Muscle layer of colon (tissue), 2 donors: ENCODE results near the gene CTBP2.

Source experiments
- H3K27ac ChIP-seq: one replicate; pipeline ENCODE4 v1.7.0; 2013; ENCODE audit warnings: low read depth, mild to moderate bottlenecking, low read length, moderate library complexity
- H3K27me3 ChIP-seq, 2 donors: one replicate each; pipeline ENCODE4 v1.7.0; 2013; ENCODE audit warnings: low read length in 2 of 2, mild to moderate bottlenecking in 2 of 2; ENCODE audit not compliant: insufficient read depth in 2 of 2, control insufficient read depth in 1 of 2
- H3K36me3 ChIP-seq: one replicate; pipeline ENCODE4 v1.7.0; 2013; ENCODE audit warnings: mild to moderate bottlenecking, low read length; ENCODE audit not compliant: insufficient read depth
- H3K4me1 ChIP-seq: one replicate; pipeline ENCODE4 v1.7.0; 2013; ENCODE audit warnings: mild to moderate bottlenecking, low read length; ENCODE audit not compliant: insufficient read depth
- H3K4me3 ChIP-seq, 2 donors: one replicate each; pipeline ENCODE4 v1.7.0; 2013; ENCODE audit warnings: low read length in 2 of 2, low read depth in 1 of 2, mild to moderate bottlenecking in 1 of 2, moderate library complexity in 1 of 2
- H3K9ac ChIP-seq: one replicate; pipeline ENCODE4 v1.7.0; 2013; ENCODE audit warnings: low read length
- H3K9me3 ChIP-seq: one replicate; pipeline ENCODE4 v1.7.0; 2013; ENCODE audit warnings: mild to moderate bottlenecking, low read length
- donor health status: abdominal sarcoma.
- donor health status: Adenocarcinoma of cecum.

Gene CTBP2

GRCh38 chr10:125076121-125076825, 84.1 kb downstream of the CTBP2 start:
- no peaks in the 10 kb centered on the region for H3K9me3 ChIP-seq
- no peak overlapping the region for H3K4me3 ChIP-seq
- peaks cover 11% of the 10 kb centered on the region for H3K36me3 ChIP-seq
- peaks cover 18% of the 10 kb centered on the region for H3K4me1 ChIP-seq
- no peaks in the 10 kb centered on the region for H3K27me3 ChIP-seq
- no peak overlapping the region for H3K9ac ChIP-seq
- H3K27ac ChIP-seq, result no peak overlapping the region

GRCh38 chr10:125073996-125074395, 86.4 kb downstream of the CTBP2 start:
- Histone ChIP-seq H3K4me1 (no peaks in the 10 kb centered on the region), H3K27ac (no peak overlapping the region), H3K9me3 (no peaks in the 10 kb centered on the region), H3K36me3 (peaks cover 11% of the 10 kb centered on the region), H3K9ac (no peak overlapping the region), H3K27me3 (no peaks in the 10 kb centered on the region), H3K4me3 (no peak overlapping the region)

GRCh38 chr10:125072794-125073193, 87.6 kb downstream of the CTBP2 start:
- H3K9me3 ChIP-seq, result no peaks in the 10 kb centered on the region
- peaks cover 12% of the 10 kb centered on the region for H3K36me3 ChIP-seq
- no peaks in the 10 kb centered on the region for H3K27me3 ChIP-seq
- no peak overlapping the region for H3K4me3 ChIP-seq
- no peak overlapping the region for H3K9ac ChIP-seq
- H3K4me1 ChIP-seq, result no peaks in the 10 kb centered on the region
- H3K27ac ChIP-seq, result no peak overlapping the region

- H3K9ac ChIP-seq, result no peak overlapping the region
- peaks cover under 1% of the 10 kb centered on the region for H3K4me1 ChIP-seq
- H3K36me3 ChIP-seq, result peaks cover 14% of the 10 kb centered on the region
- H3K27ac ChIP-seq, result no peak overlapping the region
- H3K9me3 ChIP-seq, result no peaks in the 10 kb centered on the region
- no peak overlapping the region for H3K4me3 ChIP-seq
- H3K27me3 ChIP-seq, result no peaks in the 10 kb centered on the region
Observed at GRCh38 chr10:125071008-125071407, 89.4 kb downstream of the CTBP2 start.

GRCh38 chr10:125068406-125068805, 92.0 kb downstream of the CTBP2 start:
- H3K4me3 ChIP-seq, result no peak overlapping the region
- H3K9ac ChIP-seq, result no peak overlapping the region
- H3K27me3 ChIP-seq, result no peaks in the 10 kb centered on the region

GRCh38 chr10:125067764-125068163, 92.6 kb downstream of the CTBP2 start:
- H3K9ac ChIP-seq, result no peak overlapping the region
- no peaks in the 10 kb centered on the region for H3K27me3 ChIP-seq
- H3K4me3 ChIP-seq, result no peak overlapping the region
- H3K27ac ChIP-seq, result no peak overlapping the region
- peaks cover 3% of the 10 kb centered on the region for H3K36me3 ChIP-seq
- peaks cover 32% of the 10 kb centered on the region for H3K4me1 ChIP-seq
- H3K9me3 ChIP-seq, result no peaks in the 10 kb centered on the region

More at GRCh38 chr10:125068406-125068805, 92.0 kb downstream of the CTBP2 start:
- peaks cover 26% of the 10 kb centered on the region for H3K4me1 ChIP-seq
- peaks cover 3% of the 10 kb centered on the region for H3K36me3 ChIP-seq
- no peaks in the 10 kb centered on the region for H3K9me3 ChIP-seq
- H3K27ac ChIP-seq, result no peak overlapping the region

- Histone ChIP-seq H3K27me3 (no peaks in the 10 kb centered on the region), H3K9ac (no peak overlapping the region), H3K27ac (no peak overlapping the region), H3K36me3 (peaks cover 3% of the 10 kb centered on the region), H3K4me3 (no peak overlapping the region), H3K9me3 (no peaks in the 10 kb centered on the region), H3K4me1 (peaks cover 41% of the 10 kb centered on the region)
Observed at GRCh38 chr10:125066764-125067450, 93.5 kb downstream of the CTBP2 start.

- no peak overlapping the region for H3K9ac ChIP-seq
- no peaks in the 10 kb centered on the region for H3K27me3 ChIP-seq
- H3K4me1 ChIP-seq, result peaks cover 61% of the 10 kb centered on the region
- H3K4me3 ChIP-seq, result no peak overlapping the region
- H3K27ac ChIP-seq, result no peak overlapping the region
- H3K36me3 ChIP-seq, result peaks cover 3% of the 10 kb centered on the region
- H3K9me3 ChIP-seq, result no peaks in the 10 kb centered on the region
Observed at GRCh38 chr10:125064681-125065492, 95.5 kb downstream of the CTBP2 start.

GRCh38 chr10:125063256-125063925, 97.0 kb downstream of the CTBP2 start:
- Histone ChIP-seq H3K27ac (no peak overlapping the region), H3K36me3 (peaks cover 3% of the 10 kb centered on the region), H3K4me1 (peaks cover 76% of the 10 kb centered on the region), H3K9me3 (no peaks in the 10 kb centered on the region), H3K4me3 (no peak overlapping the region), H3K27me3 (no peaks in the 10 kb centered on the region), H3K9ac (no peak overlapping the region)

GRCh38 chr10:125062914-125063230, 97.5 kb downstream of the CTBP2 start:
- no peak overlapping the region for H3K9ac ChIP-seq
- H3K9me3 ChIP-seq, result no peaks in the 10 kb centered on the region
- H3K27me3 ChIP-seq, result no peaks in the 10 kb centered on the region
- H3K36me3 ChIP-seq, result peaks cover 2% of the 10 kb centered on the region
- no peak overlapping the region for H3K4me3 ChIP-seq
- H3K4me1 ChIP-seq, result peaks cover 81% of the 10 kb centered on the region
- no peak overlapping the region for H3K27ac ChIP-seq

- Histone ChIP-seq H3K27me3 (no peaks in the 10 kb centered on the region), H3K9ac (no peak overlapping the region), H3K4me3 (no peak overlapping the region), H3K27ac (peak overlapping the region; percentile 22), H3K36me3 (no peaks in the 10 kb centered on the region), H3K4me1 (peaks cover 86% of the 10 kb centered on the region), H3K9me3 (no peaks in the 10 kb centered on the region)
Observed at GRCh38 chr10:125062227-125062913, 98.0 kb downstream of the CTBP2 start.
